GM12878 (cell line): Measurements from ENCODE around the gene PLEKHM2. TPM values are rescaled to one million over a fixed set of nuclear protein-coding genes. Genes with fewer than 3 reads are reported as not detected.

Source experiments
- ATAC-seq: fragments of 200-7000 bp; cut with Tn5 transposase; 3 replicates; pipeline ENCODE4 v1.9.1; 2020; ENCODE audit warnings: mild to moderate bottlenecking, moderate library complexity
- BruUV-seq: library from RNA; stranded (reverse); fragments of 400-500 nt; replicated peaks from 2 replicates; lab custom pipeline; 2021; lab: Mats Ljungman, UMichigan
- CTCF ChIA-PET: fragments of 300-600 bp; sonication (Branson Sonifier 250); formaldehyde crosslinking; extraction: SDS; loops from one replicate; lab custom pipeline; 2021; ENCODE audit warnings: inconsistent platforms; lab: Yijun Ruan, JAX
- POLR2A ChIA-PET: fragments of 350-600 bp; formaldehyde crosslinking; extraction: SDS; loops from one replicate; lab custom pipeline; 2021; ENCODE audit warnings: inconsistent platforms; lab: Charles Lee
- RAD21 ChIA-PET: fragments of 300-600 bp; sonication (Branson Sonifier 250); formaldehyde crosslinking; loops from one replicate; lab custom pipeline; 2023; ENCODE audit warnings: antibody characterized with exemption; ENCODE audit not compliant: unreplicated experiment; lab: Charles Lee
- SMC1A ChIA-PET: fragments of 300-600 bp; sonication (Branson Sonifier 250); formaldehyde crosslinking; loops from one replicate; lab custom pipeline; 2023; ENCODE audit not compliant: unreplicated experiment, uncharacterized antibody; lab: Charles Lee
- DNase-seq: peaks from one replicate; pipeline ENCODE4 v3.0.0-alpha.2; 2011; ENCODE audit warnings: low read depth, low spot score
- FAIRE-seq: peaks from 3 replicates; lab custom pipeline; 2011; peaks lifted over from hg19 to GRCh38; lab: Jason Lieb, UNC
- H2AFZ ChIP-seq: 2 replicates; pipeline ENCODE4 v1.6.0; 2011; ENCODE audit warnings: low read depth, low read length, control low read depth; ENCODE audit not compliant: control insufficient read depth
- H3K27ac ChIP-seq: 2 replicates; pipeline ENCODE4 v1.5.1; 2011; ENCODE audit warnings: control low read depth; ENCODE audit not compliant: control insufficient read depth, insufficient read depth
- H3K27me3 ChIP-seq, 2 experiments: replicated peaks in 1 of 2; 2 replicates each; pipeline versions ENCODE4 v1.6.0 to v1.6.1; 2011; ENCODE audit warnings: low read length in 1 of 2; ENCODE audit not compliant: control insufficient read depth in 2 of 2, insufficient read depth in 2 of 2
- H3K36me3 ChIP-seq, 2 experiments: 2 replicates each; pipeline ENCODE4 v1.5.1; 2011; ENCODE audit warnings: low read length in 1 of 2; ENCODE audit not compliant: control insufficient read depth in 2 of 2, insufficient read depth in 2 of 2
- H3K4me1 ChIP-seq: 2 replicates; pipeline ENCODE4 v1.6.1; 2011; ENCODE audit warnings: mild to moderate bottlenecking, low read length, moderate library complexity, mixed read lengths; ENCODE audit not compliant: control insufficient read depth, insufficient read depth
- H3K4me2 ChIP-seq: 2 replicates; pipeline ENCODE4 v1.6.0; 2011; ENCODE audit warnings: control low read depth; ENCODE audit not compliant: control insufficient read depth, insufficient read depth
- H3K4me3 ChIP-seq: fragments of 200-600 bp; sonication (generic); 2 replicates; pipeline ENCODE4 v1.5.1; 2016
- H3K79me2 ChIP-seq: 2 replicates; pipeline ENCODE4 v1.6.0; 2011; ENCODE audit warnings: low read length; ENCODE audit not compliant: control insufficient read depth, insufficient read depth
- H3K9ac ChIP-seq: 2 replicates; pipeline ENCODE4 v1.8.0; 2011; ENCODE audit warnings: low read length, control low read depth, mixed read lengths; ENCODE audit not compliant: control insufficient read depth, insufficient read depth
- H3K9me3 ChIP-seq: replicated peaks from 3 replicates; pipeline ENCODE4 v1.5.1; 2011; ENCODE audit warnings: mild to moderate bottlenecking, low read length; ENCODE audit not compliant: control insufficient read depth, insufficient read depth
- H4K20me1 ChIP-seq: 2 replicates; pipeline ENCODE4 v1.6.0; 2011; ENCODE audit not compliant: control insufficient read depth, insufficient read depth
- BACH1 ChIP-seq: fragments of 450-650 bp; IDR thresholded peaks from 2 replicates; pipeline ENCODE4 v1.6.1; 2017; ENCODE audit warnings: mild to moderate bottlenecking, borderline replicate concordance
- CEBPB ChIP-seq, 2 experiments: fragments of 150-350 bp in 1 of 2; IDR thresholded peaks; 2 replicates each; pipeline ENCODE4 v1.6.1; 2012 to 2014; ENCODE audit warnings: low read depth in 2 of 2, low read length in 2 of 2, borderline replicate concordance in 1 of 2, inconsistent platforms in 1 of 2
- EP300 ChIP-seq, 2 experiments: fragments of 150-350 bp in 1 of 2; IDR thresholded peaks; 2 replicates each; pipeline ENCODE4 v1.6.1; 2011 to 2012; ENCODE audit warnings: low read depth in 2 of 2, low read length in 2 of 2, borderline replicate concordance in 1 of 2, improper control_type of control experiment in 1 of 2, inconsistent platforms in 1 of 2; ENCODE audit not compliant: control insufficient read depth in 1 of 2
- NR2C2 ChIP-seq: IDR thresholded peaks from 2 replicates; pipeline ENCODE4 v1.6.1; 2011; ENCODE audit warnings: borderline replicate concordance, low read depth; ENCODE audit not compliant: control insufficient read depth, insufficient read length
- RBBP5 ChIP-seq: fragments of 200-600 bp; sonication (generic); conservative IDR thresholded peaks from 2 replicates; pipeline ENCODE4 v1.6.1; 2016
- ZNF384 ChIP-seq: IDR thresholded peaks from 2 replicates; pipeline ENCODE4 v1.6.1; 2012; ENCODE audit warnings: low read depth, mild to moderate bottlenecking, low read length, improper control_type of control experiment, borderline replicate concordance
- WGBS: methylation state at CpG from one replicate; pipeline ENCODE4 v1.1.6; 2016; ENCODE audit warnings: low lambda C conversion rate; ENCODE audit not compliant: insufficient replicate concordance, insufficient coverage; ENCODE audit errors: missing lambda C conversion rate; 5-methylcytosine and 5-hydroxymethylcytosine counted together
- in situ Hi-C: fragments of 300-500 bp; cut with MboI; formaldehyde crosslinking; loops from 9 replicates; pipeline ENCODE4 v1.14.3; 2018; ENCODE audit warnings: mixed read lengths
- intact Hi-C: fragments of 100-400 bp; cut with micrococcal nuclease; formaldehyde crosslinking; loops from one replicate; pipeline ENCODE4 v1.14.2; 2022; ENCODE audit not compliant: unreplicated experiment
- polyA plus RNA-seq, 11 experiments: library from polyadenylated mRNA; depleted of rRNA in 4 of 11; unstranded in 6 of 11; stranded (reverse) in 5 of 11; fragments of >200 nt; fragmentation: Nextera tagmentation in 4 of 11; fragmentation: Illumina TruSeq in 1 of 11; extraction: Ambion mirVana in 4 of 11; extraction: Trizol in 1 of 11; gene quantifications; 1 replicate in 1 of 11; 2 replicates in 10 of 11; pipeline versions ENCODE4 v1.2.1 to v1.2.3, GENCODE V29; 2011 to 2016; ENCODE audit warnings: inconsistent platforms in 2 of 11, missing spikeins in 2 of 11, low read depth in 1 of 11
- total RNA-seq, 4 experiments: library from RNA; depleted of rRNA in 3 of 4; stranded (reverse); fragments of >200 nt in 3 of 4; fragmentation: Illumina TruSeq in 1 of 4; extraction: Trizol in 1 of 4; gene quantifications; 2 replicates each; pipeline versions ENCODE4 v1.2.1 to v1.2.3, GENCODE V29; 2013 to 2021
- TF ChIP-seq, protein P1 (sequence below): fragments of 450-650 bp; IDR thresholded peaks from 2 replicates; pipeline ENCODE4 v1.6.1; 2017; ENCODE audit warnings: mild to moderate bottlenecking, moderate library complexity
- TF ChIP-seq, protein P2 (sequence below): IDR thresholded peaks from 2 replicates; pipeline ENCODE4 v1.6.1; 2011; ENCODE audit warnings: mild to moderate bottlenecking, low read depth, low read length, moderate library complexity; ENCODE audit not compliant: insufficient replicate concordance

Gene PLEKHM2
- total and polyA plus RNA-seq, 10 of the 15 experiments (the other 5 are each of a cell fraction or from before 2014, with no cell fraction given) = 0.37 to 55.2 (median 19.3) TPM

- H3K27ac ChIP-seq = no peak overlapping the region
- 99% methylated on average over 11 of the region's 11 CpGs for WGBS
- no peak overlapping the region for H3K4me3 ChIP-seq
- SMC1A ChIA-PET = interaction anchor here (0.6 to 1.6 kb wide), 2 partner anchors 65 to 177 kb away, joined by 3 read pairs; no protein-coding TSS in a partner anchor
- H3K4me1 ChIP-seq = no peaks in the 10 kb centered on the region
- no peaks in the 10 kb centered on the region for H3K27me3 ChIP-seq
- intact Hi-C loops = no loop called here
- TF ChIP-seq RBBP5 (no peak), ZNF384 (no peak), EP300 (IDR thresholded peaks at IDR 0.05; ENCODE audit: borderline replicate concordance in 1 of 2, control insufficient read depth in 1 of 2, low read depth in 2 of 2, low read length in 2 of 2) (no peak), BACH1 (no peak), CEBPB (IDR thresholded peaks at IDR 0.05; ENCODE audit: borderline replicate concordance in 1 of 2, low read depth in 2 of 2, low read length in 2 of 2) (no peak), NR2C2 (no peak)
- TF ChIP-seq, protein P1, sequence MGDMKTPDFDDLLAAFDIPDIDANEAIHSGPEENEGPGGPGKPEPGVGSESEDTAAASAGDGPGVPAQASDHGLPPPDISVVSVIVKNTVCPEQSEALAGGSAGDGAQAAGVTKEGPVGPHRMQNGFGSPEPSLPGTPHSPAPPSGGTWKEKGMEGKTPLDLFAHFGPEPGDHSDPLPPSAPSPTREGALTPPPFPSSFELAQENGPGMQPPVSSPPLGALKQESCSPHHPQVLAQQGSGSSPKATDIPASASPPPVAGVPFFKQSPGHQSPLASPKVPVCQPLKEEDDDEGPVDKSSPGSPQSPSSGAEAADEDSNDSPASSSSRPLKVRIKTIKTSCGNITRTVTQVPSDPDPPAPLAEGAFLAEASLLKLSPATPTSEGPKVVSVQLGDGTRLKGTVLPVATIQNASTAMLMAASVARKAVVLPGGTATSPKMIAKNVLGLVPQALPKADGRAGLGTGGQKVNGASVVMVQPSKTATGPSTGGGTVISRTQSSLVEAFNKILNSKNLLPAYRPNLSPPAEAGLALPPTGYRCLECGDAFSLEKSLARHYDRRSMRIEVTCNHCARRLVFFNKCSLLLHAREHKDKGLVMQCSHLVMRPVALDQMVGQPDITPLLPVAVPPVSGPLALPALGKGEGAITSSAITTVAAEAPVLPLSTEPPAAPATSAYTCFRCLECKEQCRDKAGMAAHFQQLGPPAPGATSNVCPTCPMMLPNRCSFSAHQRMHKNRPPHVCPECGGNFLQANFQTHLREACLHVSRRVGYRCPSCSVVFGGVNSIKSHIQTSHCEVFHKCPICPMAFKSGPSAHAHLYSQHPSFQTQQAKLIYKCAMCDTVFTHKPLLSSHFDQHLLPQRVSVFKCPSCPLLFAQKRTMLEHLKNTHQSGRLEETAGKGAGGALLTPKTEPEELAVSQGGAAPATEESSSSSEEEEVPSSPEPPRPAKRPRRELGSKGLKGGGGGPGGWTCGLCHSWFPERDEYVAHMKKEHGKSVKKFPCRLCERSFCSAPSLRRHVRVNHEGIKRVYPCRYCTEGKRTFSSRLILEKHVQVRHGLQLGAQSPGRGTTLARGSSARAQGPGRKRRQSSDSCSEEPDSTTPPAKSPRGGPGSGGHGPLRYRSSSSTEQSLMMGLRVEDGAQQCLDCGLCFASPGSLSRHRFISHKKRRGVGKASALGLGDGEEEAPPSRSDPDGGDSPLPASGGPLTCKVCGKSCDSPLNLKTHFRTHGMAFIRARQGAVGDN = no peak
- TF ChIP-seq, protein P2, sequence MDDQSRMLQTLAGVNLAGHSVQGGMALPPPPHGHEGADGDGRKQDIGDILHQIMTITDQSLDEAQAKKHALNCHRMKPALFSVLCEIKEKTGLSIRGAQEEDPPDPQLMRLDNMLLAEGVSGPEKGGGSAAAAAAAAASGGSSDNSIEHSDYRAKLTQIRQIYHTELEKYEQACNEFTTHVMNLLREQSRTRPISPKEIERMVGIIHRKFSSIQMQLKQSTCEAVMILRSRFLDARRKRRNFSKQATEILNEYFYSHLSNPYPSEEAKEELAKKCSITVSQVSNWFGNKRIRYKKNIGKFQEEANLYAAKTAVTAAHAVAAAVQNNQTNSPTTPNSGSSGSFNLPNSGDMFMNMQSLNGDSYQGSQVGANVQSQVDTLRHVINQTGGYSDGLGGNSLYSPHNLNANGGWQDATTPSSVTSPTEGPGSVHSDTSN = no peak
- TF ChIP-seq, all 136 proteins: peak for 0
- in situ Hi-C loops = no loop called here
- no peak for FAIRE-seq
- no TSS peak for BruUV-seq
- Histone ChIP-seq H3K4me2 (no peak overlapping the region), H2AFZ (no peak overlapping the region), H3K9ac (no peak overlapping the region), H3K36me3 (peaks cover 13 to 33% of the 10 kb centered on the region in 2 experiments; a peak in 3 of 4 replicates), H3K9me3 (no peaks in the 10 kb centered on the region), H3K79me2 (peaks cover 4% of the 10 kb centered on the region), H4K20me1 (no peaks in the 10 kb centered on the region)
- DNase-seq = no peak
- CTCF ChIA-PET = interaction anchor here (1.0 to 1.2 kb wide), 2 partner anchors 24 to 53 kb away, joined by 3 read pairs; no protein-coding TSS in a partner anchor
- POLR2A ChIA-PET = no interaction called here
- no peak for ATAC-seq
- RAD21 ChIA-PET = no interaction called here
These were observed 33.5 kb downstream of the PLEKHM2 start for GRCh38 chr1:15717418-15718125.
